B cell (primary cell): ENCODE data around the gene ERCC3. TPM values are rescaled to one million over a fixed set of nuclear protein-coding genes. Genes with fewer than 3 reads are reported as not detected.

Source experiments
- ATAC-seq: fragments of 200-7000 bp; cut with Tn5 transposase; one replicate; pipeline ENCODE4 v1.10.0; 2021; ENCODE audit warnings: low read depth, mild to moderate bottlenecking, moderate number of reproducible peaks, moderate library complexity
- CTCF ChIA-PET: fragments of 350-600 bp; sonication (Branson Sonifier 250); formaldehyde crosslinking; loops from one replicate; lab custom pipeline; 2021; ENCODE audit warnings: antibody characterized with exemption, inconsistent platforms; lab: Charles Lee
- POLR2A ChIA-PET: fragments of 350-600 bp; sonication (Branson Sonifier 250); formaldehyde crosslinking; loops from one replicate; lab custom pipeline; 2021; ENCODE audit warnings: antibody characterized with exemption; lab: Charles Lee
- DNase-seq: peaks from one replicate; pipeline ENCODE4 v3.0.0; 2013
- H2AFZ ChIP-seq: 2 replicates; pipeline ENCODE4 v1.6.1; 2012; ENCODE audit warnings: mild to moderate bottlenecking, low read depth, low read length; ENCODE audit not compliant: insufficient read depth, poor library complexity, severe bottlenecking
- H3K27ac ChIP-seq, 2 donors: 1 replicate in 1 of 2; 2 replicates in 1 of 2; pipeline ENCODE4 v1.5.1; 2012 to 2013; ENCODE audit warnings: low read length in 2 of 2, mild to moderate bottlenecking in 2 of 2, moderate library complexity in 1 of 2
- H3K27me3 ChIP-seq, 4 experiments: fragments of 200-600 bp in 1 of 4; sonication (generic) in 1 of 4; replicated peaks in 1 of 4; 1 replicate in 2 of 4; 2 replicates in 2 of 4; pipeline versions ENCODE4 v1.6.1 to v1.7.0; 2013 to 2016; ENCODE audit warnings: low read length in 3 of 4, mild to moderate bottlenecking in 2 of 4, mixed read lengths in 1 of 4, moderate library complexity in 1 of 4; ENCODE audit not compliant: insufficient read depth in 4 of 4, control insufficient read depth in 3 of 4; ENCODE audit errors: control extremely low read depth in 1 of 4
- H3K36me3 ChIP-seq, 2 experiments: replicated peaks in 1 of 2; 1 replicate in 1 of 2; 2 replicates in 1 of 2; pipeline versions ENCODE4 v1.6.1 to v1.7.1; 2013; ENCODE audit warnings: low read length in 1 of 2; ENCODE audit not compliant: insufficient read depth in 2 of 2, control insufficient read depth in 1 of 2; ENCODE audit errors: control extremely low read depth in 1 of 2, extremely low read depth in 1 of 2
- H3K4me1 ChIP-seq, 2 donors: fragments of 200-600 bp in 1 of 2; sonication (generic) in 1 of 2; 1 replicate in 1 of 2; 2 replicates in 1 of 2; pipeline versions ENCODE4 v1.5.1 to v1.6.1; 2013 to 2017; ENCODE audit warnings: low read length in 2 of 2; ENCODE audit not compliant: control insufficient read depth in 2 of 2, insufficient read depth in 2 of 2
- H3K4me2 ChIP-seq: replicated peaks from 2 replicates; pipeline ENCODE3; 2012; ENCODE audit warnings: mild to moderate bottlenecking, low read depth, low read length; ENCODE audit not compliant: poor library complexity, severe bottlenecking
- H3K4me3 ChIP-seq, 5 experiments: fragments of 200-600 bp in 1 of 5; sonication (generic) in 1 of 5; 1 replicate in 3 of 5; 2 replicates in 2 of 5; pipeline versions ENCODE4 v1.5.1 to v1.7.0; 2011 to 2016; ENCODE audit warnings: low read length in 4 of 5, mild to moderate bottlenecking in 4 of 5, low read depth in 2 of 5, control low read depth in 1 of 5, moderate library complexity in 1 of 5; ENCODE audit not compliant: insufficient read depth in 1 of 5; ENCODE audit errors: control extremely low read depth in 1 of 5, extremely low read depth in 1 of 5
- H3K79me2 ChIP-seq: fragments of 200-600 bp; sonication (generic); one replicate; pipeline ENCODE4 v1.6.0; 2016; ENCODE audit warnings: low read length; ENCODE audit not compliant: control insufficient read depth, insufficient read depth
- H3K9ac ChIP-seq: fragments of 200-600 bp; sonication (generic); 2 replicates; pipeline ENCODE4 v1.6.1; 2017; ENCODE audit warnings: mild to moderate bottlenecking, low read length, moderate library complexity
- H3K9me3 ChIP-seq, 3 donors: one replicate each; pipeline versions ENCODE4 v1.6.1 to v1.7.1; 2013; ENCODE audit warnings: low read length in 2 of 3; ENCODE audit not compliant: control insufficient read depth in 2 of 3, insufficient read depth in 1 of 3; ENCODE audit errors: control extremely low read depth in 1 of 3
- H4K20me1 ChIP-seq: 2 replicates; pipeline ENCODE4 v1.6.0; 2012; ENCODE audit warnings: mild to moderate bottlenecking, low read length; ENCODE audit not compliant: insufficient read depth, control insufficient read depth, poor library complexity, severe bottlenecking
- H3K27ac Mint-ChIP-seq: one replicate; pipeline ENCODE4 v1.8.0; 2021; ENCODE audit warnings: mixed read lengths
- H3K27me3 Mint-ChIP-seq: one replicate; pipeline ENCODE4 v1.8.0; 2021; ENCODE audit warnings: mixed read lengths
- H3K4me1 Mint-ChIP-seq: one replicate; pipeline ENCODE4 v1.8.0; 2021; ENCODE audit warnings: mixed read lengths
- H3K4me3 Mint-ChIP-seq: one replicate; pipeline ENCODE4 v1.8.0; 2021; ENCODE audit warnings: mixed read lengths
- H3K9me3 Mint-ChIP-seq: one replicate; pipeline ENCODE4 v1.8.0; 2022; ENCODE audit warnings: mixed read lengths; ENCODE audit not compliant: insufficient read depth
- EZH2 ChIP-seq: IDR thresholded peaks from 2 replicates; pipeline ENCODE4 v1.6.1; 2012; ENCODE audit warnings: borderline replicate concordance, low read depth, mild to moderate bottlenecking, moderate library complexity, low read length; ENCODE audit not compliant: insufficient read depth, poor library complexity, severe bottlenecking
- WGBS: methylation state at CpG from one replicate; pipeline ENCODE4 v1.1.5; 2013; ENCODE audit warnings: missing lambda C conversion rate; ENCODE audit not compliant: insufficient coverage; 5-methylcytosine and 5-hydroxymethylcytosine counted together
- intact Hi-C: fragments of 100-400 bp; cut with micrococcal nuclease; formaldehyde crosslinking; loops from one replicate; pipeline ENCODE4 v1.10.0; 2022
- polyA plus RNA-seq: library from polyadenylated mRNA; depleted of rRNA; stranded (reverse); fragments of >200 nt; gene quantifications from 2 replicates; pipeline ENCODE4 v1.2.3, GENCODE V29; 2012
- total RNA-seq, 2 donors: library from RNA; stranded (reverse); fragments of 120-200 nt in 1 of 2; gene quantifications; 1 replicate in 1 of 2; 2 replicates in 1 of 2; pipeline versions ENCODE4 v1.2.3 to v1.2.4, GENCODE V29; 2013 to 2022
- TF ChIP-seq, protein P1 (sequence below): fragments of 200-600 bp; IDR thresholded peaks from one replicate; pipeline ENCODE4 v1.8.0; 2022; ENCODE audit warnings: antibody characterized with exemption, mild to moderate bottlenecking

The ERCC3 gene
- total and polyA plus RNA-seq, 2 donors (not counting 1 experiment from before 2014, with no cell fraction given) = 74.4 to 79.3 TPM

DNA sequence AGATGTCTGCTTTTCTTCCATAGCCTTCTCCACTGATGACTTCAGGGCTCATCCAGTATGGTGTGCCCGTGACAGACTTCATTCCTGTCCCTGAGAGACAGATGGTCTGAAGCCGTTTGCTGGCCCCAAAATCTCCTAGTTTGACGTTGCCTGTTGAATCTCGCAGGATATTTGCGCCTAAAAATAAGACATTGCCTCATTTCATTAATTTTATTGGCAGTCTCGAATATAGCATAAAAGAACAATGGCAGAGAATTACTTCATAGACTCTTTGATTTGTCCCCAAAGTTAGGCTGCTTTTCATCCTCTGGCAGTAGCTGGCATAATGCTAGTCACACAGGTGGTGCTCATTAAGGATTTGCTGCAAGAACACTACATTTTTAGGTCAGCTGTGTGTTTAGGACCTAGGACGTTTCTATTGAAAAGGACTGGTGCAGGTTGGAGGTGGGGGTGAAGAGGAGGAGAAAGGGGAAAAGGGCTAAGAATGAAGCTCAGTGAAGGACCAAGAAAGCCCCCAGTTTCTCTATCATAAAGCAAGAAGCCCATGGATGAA is 14.7 kb upstream of the ERCC3 start:
- Mint-ChIP-seq H3K4me1 (peaks cover 20% of the 10 kb centered on the region), H3K27me3 (no peaks in the 10 kb centered on the region), H3K4me3 (no peak overlapping the region), H3K27ac (no peak overlapping the region), H3K9me3 (no peaks in the 10 kb centered on the region)
- Histone ChIP-seq H3K27ac (no peak overlapping the region), H3K9ac (no peak overlapping the region), H3K36me3 (peaks cover 29 to 49% of the 10 kb centered on the region in 2 experiments), H3K4me3 (no peak overlapping the region), H3K4me1 (peaks cover 6 to 10% of the 10 kb centered on the region in 2 donors), H3K79me2 (no peaks in the 10 kb centered on the region), H2AFZ (no peak overlapping the region), H3K4me2 (no peak overlapping the region), H3K27me3 (no peaks in the 10 kb centered on the region), H4K20me1 (no peaks in the 10 kb centered on the region), H3K9me3 (no peaks in the 10 kb centered on the region)
- TF ChIP-seq, protein P1, sequence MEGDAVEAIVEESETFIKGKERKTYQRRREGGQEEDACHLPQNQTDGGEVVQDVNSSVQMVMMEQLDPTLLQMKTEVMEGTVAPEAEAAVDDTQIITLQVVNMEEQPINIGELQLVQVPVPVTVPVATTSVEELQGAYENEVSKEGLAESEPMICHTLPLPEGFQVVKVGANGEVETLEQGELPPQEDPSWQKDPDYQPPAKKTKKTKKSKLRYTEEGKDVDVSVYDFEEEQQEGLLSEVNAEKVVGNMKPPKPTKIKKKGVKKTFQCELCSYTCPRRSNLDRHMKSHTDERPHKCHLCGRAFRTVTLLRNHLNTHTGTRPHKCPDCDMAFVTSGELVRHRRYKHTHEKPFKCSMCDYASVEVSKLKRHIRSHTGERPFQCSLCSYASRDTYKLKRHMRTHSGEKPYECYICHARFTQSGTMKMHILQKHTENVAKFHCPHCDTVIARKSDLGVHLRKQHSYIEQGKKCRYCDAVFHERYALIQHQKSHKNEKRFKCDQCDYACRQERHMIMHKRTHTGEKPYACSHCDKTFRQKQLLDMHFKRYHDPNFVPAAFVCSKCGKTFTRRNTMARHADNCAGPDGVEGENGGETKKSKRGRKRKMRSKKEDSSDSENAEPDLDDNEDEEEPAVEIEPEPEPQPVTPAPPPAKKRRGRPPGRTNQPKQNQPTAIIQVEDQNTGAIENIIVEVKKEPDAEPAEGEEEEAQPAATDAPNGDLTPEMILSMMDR = no peak
- no peak for TF ChIP-seq EZH2
- intact Hi-C loops = no loop called here
- ChIA-PET POLR2A (no interaction called here), CTCF (interaction anchor here (0.8 to 4.4 kb wide), 2 partner anchors 108 to 171 kb away, joined by 3 to 18 read pairs; no protein-coding TSS in a partner anchor)
- no peak for DNase-seq
- ATAC-seq = no peak
- 98% methylated on average over 7 of the region's 7 CpGs for WGBS

DNA sequence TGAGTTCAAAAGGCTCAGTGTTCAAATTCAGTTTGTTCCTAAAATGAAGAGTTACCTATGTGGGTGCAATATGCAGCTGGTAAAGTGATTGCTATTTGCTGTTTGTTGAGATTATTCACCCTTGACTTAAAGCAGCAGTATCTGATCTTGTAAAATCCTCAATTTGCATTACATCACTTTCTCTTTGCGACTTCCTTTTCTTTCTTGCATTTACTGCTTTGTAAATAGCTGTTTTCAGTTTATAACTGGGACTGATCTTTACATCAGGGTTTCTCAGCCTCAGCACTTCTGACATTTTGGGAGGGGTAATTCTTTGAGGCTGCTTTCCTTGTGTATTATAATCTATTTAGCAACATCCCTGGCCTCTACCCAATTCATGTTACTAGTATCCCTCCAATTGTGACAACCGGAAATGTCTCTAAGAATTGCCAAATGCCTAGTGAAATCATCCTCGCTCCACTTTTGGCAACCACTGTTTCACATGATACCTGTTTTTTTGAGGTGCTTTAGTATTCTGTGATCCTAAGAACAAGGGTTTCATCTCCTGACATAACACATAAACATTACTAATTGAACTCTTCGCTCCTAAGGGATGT is 12.1 kb upstream of the ERCC3 start:
- H4K20me1 ChIP-seq = no peaks in the 10 kb centered on the region
- no peak overlapping the region for H3K4me3 ChIP-seq
- H3K9me3 Mint-ChIP-seq = no peaks in the 10 kb centered on the region
- H3K27ac ChIP-seq = peak overlapping the region; percentile 0 to 36
- DNase-seq (peak; percentile 24), ATAC-seq (peak; percentile 10)
- H3K4me1 ChIP-seq = peaks cover 0 to 3% of the 10 kb centered on the region in 2 donors
- TF ChIP-seq EZH2 = no peak
- TF ChIP-seq, protein P1 = no peak
- no CpG with 5 or more reads among the region's 4 CpGs for WGBS
- intact Hi-C loops = no loop called here
- H3K9ac ChIP-seq = no peak overlapping the region
- H3K9me3 ChIP-seq = no peaks in the 10 kb centered on the region
- ChIA-PET POLR2A (interaction anchor here (0.7 kb wide), 2 partner anchors 12 to 84 kb away, joined by 4 to 5 read pairs; partner anchors contain the start of gene ERCC3), CTCF (interaction anchor here (4.4 kb wide), 1 partner anchor 173 kb away, joined by 18 read pairs; no protein-coding TSS in a partner anchor)
- H2AFZ ChIP-seq = no peak overlapping the region
- H3K4me3 Mint-ChIP-seq = peak overlapping the region; percentile 21
- H3K36me3 ChIP-seq = peaks cover 22 to 32% of the 10 kb centered on the region in 2 experiments
- H3K27me3 Mint-ChIP-seq = no peaks in the 10 kb centered on the region
- H3K27ac Mint-ChIP-seq = peak overlapping the region; percentile 17
- no peak overlapping the region for H3K4me2 ChIP-seq
- H3K79me2 ChIP-seq = no peaks in the 10 kb centered on the region
- H3K4me1 Mint-ChIP-seq = peaks cover 12% of the 10 kb centered on the region
- no peaks in the 10 kb centered on the region for H3K27me3 ChIP-seq
